Gastroesophageal sphincter (tissue), 4 donors: ENCODE data around the gene C19orf25. TPM values are rescaled to one million over a fixed set of nuclear protein-coding genes. Genes with fewer than 3 reads are reported as not detected.
A peak's percentile ranks its signal among the peaks of the same experiment; 100 is the strongest.

Experiments used
- ATAC-seq: fragments of 150-250 bp; one replicate; pipeline ENCODE4 v1.9.1; 2016; ENCODE audit warnings: mild to moderate bottlenecking, moderate library complexity
- H3K27ac ChIP-seq, 4 donors: fragments of 200-600 bp; sonication (generic) in 3 of 4; 1 replicate in 3 of 4; 2 replicates in 1 of 4; pipeline ENCODE4 v1.5.1; 2016 to 2019
- H3K27me3 ChIP-seq: fragments of 200-600 bp; sonication (generic); one replicate; pipeline ENCODE4 v1.5.1; 2019
- H3K36me3 ChIP-seq, 2 donors: fragments of 200-600 bp; sonication (generic); one replicate each; pipeline ENCODE4 v1.5.1; 2019; ENCODE audit warnings: control low read depth in 1 of 2
- H3K4me1 ChIP-seq, 3 donors: fragments of 200-600 bp; sonication (generic); 1 replicate in 2 of 3; 2 replicates in 1 of 3; pipeline ENCODE4 v1.5.1; 2016 to 2019; ENCODE audit warnings: control low read depth in 2 of 3
- H3K4me3 ChIP-seq, 2 donors: fragments of 200-600 bp; sonication (generic); one replicate each; pipeline ENCODE4 v1.5.1; 2019; ENCODE audit warnings: mild to moderate bottlenecking in 1 of 2, moderate library complexity in 1 of 2
- H3K9me3 ChIP-seq, 3 donors: fragments of 200-600 bp; sonication (generic); one replicate each; pipeline ENCODE4 v1.5.1; 2017 to 2019; ENCODE audit warnings: control low read depth in 2 of 3
- EP300 ChIP-seq: sonication (generic); formaldehyde crosslinking; IDR thresholded peaks from one replicate; pipeline ENCODE4 v1.6.1; 2017; ENCODE audit warnings: antibody characterized with exemption, mild to moderate bottlenecking
- POLR2A ChIP-seq, 2 donors: fragments of 450-650 bp; IDR thresholded peaks; one replicate each; pipeline ENCODE4 v1.6.1; 2017; ENCODE audit warnings: antibody characterized with exemption in 2 of 2, mild to moderate bottlenecking in 2 of 2, moderate library complexity in 1 of 2
- POLR2AphosphoS5 ChIP-seq: sonication (generic); formaldehyde crosslinking; IDR thresholded peaks from one replicate; pipeline ENCODE4 v1.6.1; 2017; ENCODE audit warnings: antibody characterized with exemption
- WGBS, 2 donors: methylation state at CpG; one replicate each; pipeline ENCODE4 v1.1.5; 2018; ENCODE audit warnings: low coverage in 1 of 2; 5-methylcytosine and 5-hydroxymethylcytosine counted together
- total RNA-seq, 4 donors: library from RNA; depleted of rRNA; stranded (reverse); fragments of >200 nt; gene quantifications; one replicate each; pipeline ENCODE4 v1.1.0, GENCODE V29; 2016
- TF ChIP-seq, protein P1 (sequence below), 4 experiments: fragments of 200-600 bp in 2 of 4; fragments of 450-650 bp in 2 of 4; sonication (generic) in 1 of 4; IDR thresholded peaks; one replicate each; pipeline ENCODE4 v1.5.1; 2017 to 2019; ENCODE audit warnings: antibody characterized with exemption in 4 of 4, mild to moderate bottlenecking in 2 of 4, moderate library complexity in 2 of 4

Gene C19orf25
- total RNA-seq: 10 to 100 TPM; 20.6 to 40.0 (median 28.2) TPM

DNA sequence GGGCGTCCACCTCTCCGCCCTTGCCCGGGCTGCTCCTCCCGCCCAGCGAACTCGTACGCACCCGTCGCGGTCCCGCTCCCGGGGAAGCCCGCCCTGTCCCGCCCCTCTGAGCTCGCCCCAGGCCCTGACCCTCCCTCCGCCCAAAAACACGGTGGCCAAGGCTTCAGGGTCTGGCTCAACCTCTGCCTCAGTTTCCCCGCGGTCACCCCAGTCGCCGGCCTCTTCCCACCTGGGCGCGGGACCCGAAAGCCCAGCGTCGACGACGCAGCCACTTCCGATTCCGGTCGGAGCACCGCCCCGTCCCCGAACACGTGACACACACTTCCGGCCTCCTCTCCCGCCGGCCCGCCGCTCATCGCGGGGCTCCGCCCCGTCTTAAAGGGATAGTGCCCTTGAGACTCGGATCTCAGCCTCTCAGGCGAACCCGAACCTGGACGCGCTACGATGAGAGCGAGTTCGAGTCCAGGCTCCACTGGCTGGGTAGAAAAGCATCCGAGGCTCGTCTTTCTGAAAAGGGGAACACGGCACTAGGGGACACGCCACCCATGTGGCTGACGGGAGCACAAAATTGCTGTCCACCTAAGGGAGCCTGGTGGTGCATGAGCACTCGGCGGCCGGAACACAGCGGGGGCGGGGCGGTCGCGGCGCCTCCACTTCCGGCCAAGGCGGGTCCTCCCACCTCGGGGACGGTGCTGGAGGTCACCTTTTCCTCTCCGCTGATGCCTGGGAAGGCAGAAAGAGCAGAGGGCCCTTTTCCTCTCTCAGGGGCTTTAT lies at the start of gene C19orf25:
Gene C19orf25 (minus strand): TSS at position 282 of the 774 bp plus-strand sequence. CDS start 312 bp downstream, outside the sequence.
- Histone ChIP-seq H3K4me1 (peaks cover 0 to 39% (median 12%) of the 10 kb centered on the region in 3 donors), H3K36me3 (peaks cover 0 to 34% of the 10 kb centered on the region in 2 donors), H3K27ac (peak within 1 kb of the TSS in 3 of 4 donors; percentile 73 to 85 (median 77)), H3K4me3 (peak within 1 kb of the TSS; percentile 59 to 92), H3K9me3 (no peaks in the 10 kb centered on the region), H3K27me3 (peaks cover 8% of the 10 kb centered on the region)
- TF ChIP-seq EP300: no peak
- TF ChIP-seq, protein P1, sequence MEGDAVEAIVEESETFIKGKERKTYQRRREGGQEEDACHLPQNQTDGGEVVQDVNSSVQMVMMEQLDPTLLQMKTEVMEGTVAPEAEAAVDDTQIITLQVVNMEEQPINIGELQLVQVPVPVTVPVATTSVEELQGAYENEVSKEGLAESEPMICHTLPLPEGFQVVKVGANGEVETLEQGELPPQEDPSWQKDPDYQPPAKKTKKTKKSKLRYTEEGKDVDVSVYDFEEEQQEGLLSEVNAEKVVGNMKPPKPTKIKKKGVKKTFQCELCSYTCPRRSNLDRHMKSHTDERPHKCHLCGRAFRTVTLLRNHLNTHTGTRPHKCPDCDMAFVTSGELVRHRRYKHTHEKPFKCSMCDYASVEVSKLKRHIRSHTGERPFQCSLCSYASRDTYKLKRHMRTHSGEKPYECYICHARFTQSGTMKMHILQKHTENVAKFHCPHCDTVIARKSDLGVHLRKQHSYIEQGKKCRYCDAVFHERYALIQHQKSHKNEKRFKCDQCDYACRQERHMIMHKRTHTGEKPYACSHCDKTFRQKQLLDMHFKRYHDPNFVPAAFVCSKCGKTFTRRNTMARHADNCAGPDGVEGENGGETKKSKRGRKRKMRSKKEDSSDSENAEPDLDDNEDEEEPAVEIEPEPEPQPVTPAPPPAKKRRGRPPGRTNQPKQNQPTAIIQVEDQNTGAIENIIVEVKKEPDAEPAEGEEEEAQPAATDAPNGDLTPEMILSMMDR (IDR thresholded peaks at IDR 0.05): peak in 1 of 4 experiments; percentile 20
- TF ChIP-seq POLR2AphosphoS5: peak; percentile 76
- TF ChIP-seq POLR2A (IDR thresholded peaks at IDR 0.05): peak; percentile 65 to 76
- WGBS, 2 donors: 0% methylated on average over 9 of the region's 71 CpGs; no CpG with 5 or more reads in 1 of the 2 donors
- peak; percentile 97 for ATAC-seq

DNA sequence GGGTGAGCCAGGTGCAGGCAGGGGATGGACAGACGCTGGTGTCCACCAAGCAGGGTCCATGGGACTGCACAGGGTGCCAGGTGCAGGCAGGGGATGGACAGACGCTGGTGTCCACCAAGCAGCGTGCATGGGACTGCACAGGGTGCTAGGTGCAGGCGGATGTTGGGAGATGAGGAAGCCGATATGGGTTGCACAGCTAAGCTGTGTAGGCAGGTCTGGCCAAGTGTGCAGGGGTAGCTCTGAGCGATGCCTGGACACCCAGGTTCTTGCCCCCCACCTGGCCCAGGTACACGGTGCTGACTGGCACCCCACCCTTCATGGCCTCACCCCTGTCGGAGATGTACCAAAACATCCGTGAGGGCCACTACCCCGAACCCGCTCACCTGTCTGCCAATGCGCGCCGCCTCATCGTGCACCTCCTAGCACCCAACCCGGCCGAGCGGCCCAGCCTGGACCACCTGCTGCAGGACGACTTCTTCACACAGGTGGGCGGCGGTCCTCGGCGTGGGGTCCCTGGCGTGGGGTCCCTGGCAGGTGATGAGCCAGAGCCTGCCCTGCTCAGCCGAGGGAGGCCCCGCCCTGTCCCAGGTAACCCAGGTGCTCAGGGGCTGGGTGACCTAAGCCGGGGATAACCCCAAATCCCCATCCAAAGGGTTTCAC lies 48.8 kb upstream of the C19orf25 start:
- peaks cover 0 to 12% (median 0%) of the 10 kb centered on the region in 3 donors for H3K4me1 ChIP-seq
- peaks cover 100% of the 10 kb centered on the region for H3K27me3 ChIP-seq
- no peak overlapping the region for H3K27ac ChIP-seq
- H3K9me3 ChIP-seq: no peaks in the 10 kb centered on the region
- no peak for ATAC-seq
- H3K36me3 ChIP-seq: no peaks in the 10 kb centered on the region
- H3K4me3 ChIP-seq: no peak overlapping the region
- 42 to 67% methylated on average over 1 to 6 of the region's 27 CpGs for WGBS, 2 donors
- TF ChIP-seq POLR2A (IDR thresholded peaks at IDR 0.05) (no peak), EP300 (no peak), POLR2AphosphoS5 (no peak)
- TF ChIP-seq, protein P1 (IDR thresholded peaks at IDR 0.05): no peak

DNA sequence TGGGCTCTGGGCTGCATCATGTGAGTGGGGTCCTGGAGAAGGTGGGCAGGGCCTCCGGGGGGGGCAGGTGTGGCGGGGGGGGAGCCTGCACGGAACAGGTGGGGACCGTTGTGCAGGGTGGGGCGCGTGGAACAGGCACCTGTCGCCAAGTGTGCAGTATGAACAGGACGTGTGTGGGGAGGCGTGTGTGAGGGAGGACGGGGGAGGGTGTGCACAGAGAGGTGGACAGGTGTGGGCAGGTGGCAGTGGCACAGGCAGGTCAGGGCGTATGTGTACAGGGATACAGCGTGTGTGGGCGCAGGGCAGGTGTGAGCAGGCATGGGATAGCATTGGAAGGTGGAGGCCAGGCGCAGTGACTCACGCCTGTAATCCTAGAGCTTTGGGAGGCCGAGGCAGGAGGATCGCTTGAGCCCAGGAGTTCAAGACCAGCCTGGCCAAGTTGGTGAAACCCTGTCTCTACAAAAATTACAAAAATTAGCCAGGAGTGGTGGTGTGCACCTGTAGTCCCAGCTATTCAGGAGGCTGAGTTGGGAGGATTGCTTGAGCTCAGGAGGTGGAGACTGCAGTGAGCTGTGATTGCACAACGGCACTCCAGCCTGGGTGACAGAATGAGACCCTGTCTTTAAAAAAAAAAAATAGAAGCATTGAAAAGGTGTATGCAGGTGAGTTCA lies 48.1 kb upstream of the C19orf25 start:
- H3K27ac ChIP-seq: no peak overlapping the region
- no peak overlapping the region for H3K4me3 ChIP-seq
- peaks cover 0 to 12% (median 0%) of the 10 kb centered on the region in 3 donors for H3K4me1 ChIP-seq
- no peaks in the 10 kb centered on the region for H3K9me3 ChIP-seq
- TF ChIP-seq EP300: no peak
- no peak for TF ChIP-seq POLR2AphosphoS5
- TF ChIP-seq, protein P1 (IDR thresholded peaks at IDR 0.05): no peak
- no peak for TF ChIP-seq POLR2A (IDR thresholded peaks at IDR 0.05)
- 78 to 81% methylated on average over 9 to 10 of the region's 18 CpGs for WGBS, 2 donors
- no peaks in the 10 kb centered on the region for H3K36me3 ChIP-seq
- peaks cover 97% of the 10 kb centered on the region for H3K27me3 ChIP-seq
- no peak for ATAC-seq

DNA sequence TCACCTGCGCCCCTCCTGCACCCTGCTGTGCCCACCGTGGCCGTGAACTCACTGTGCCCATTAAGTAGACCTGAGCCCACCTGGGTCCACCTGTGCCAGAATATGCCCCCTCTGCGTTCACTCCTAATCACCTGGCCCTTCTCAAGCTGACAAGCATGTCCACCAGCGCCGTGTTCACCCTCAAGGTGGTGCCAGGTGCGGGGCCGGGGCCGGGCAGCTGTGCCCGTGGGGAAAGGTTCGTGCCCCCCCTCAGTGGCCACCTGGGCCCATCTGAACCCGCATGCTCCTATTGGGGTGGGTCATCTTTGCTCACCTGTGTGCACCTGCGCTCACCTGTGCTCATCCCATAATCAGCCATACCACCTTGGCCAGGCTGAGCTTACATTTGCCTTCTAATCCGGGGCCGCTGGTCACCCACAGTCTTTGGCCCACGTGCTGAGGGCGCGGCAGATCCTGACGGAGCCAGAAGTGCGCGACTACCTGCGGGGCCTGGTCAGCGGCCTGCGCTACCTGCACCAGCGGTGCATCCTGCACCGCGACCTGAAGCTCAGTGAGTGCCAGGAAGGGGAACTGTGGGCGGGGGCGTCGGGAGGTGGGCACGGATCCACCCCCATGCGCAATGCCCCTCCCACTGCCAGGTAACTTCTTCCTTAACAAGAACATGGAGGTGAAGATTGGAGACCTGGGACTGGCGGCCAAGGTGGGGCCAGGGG lies 47.2 kb upstream of the C19orf25 start:
- Histone ChIP-seq H3K4me1 (peaks cover 0 to 12% (median 0%) of the 10 kb centered on the region in 3 donors), H3K27me3 (peaks cover 88% of the 10 kb centered on the region), H3K4me3 (no peak overlapping the region), H3K36me3 (no peaks in the 10 kb centered on the region), H3K27ac (no peak overlapping the region), H3K9me3 (no peaks in the 10 kb centered on the region)
- no peak for TF ChIP-seq EP300
- TF ChIP-seq POLR2A (IDR thresholded peaks at IDR 0.05): no peak
- WGBS, 2 donors: 82 to 90% methylated on average over 2 to 10 of the region's 33 CpGs
- no peak for ATAC-seq

DNA sequence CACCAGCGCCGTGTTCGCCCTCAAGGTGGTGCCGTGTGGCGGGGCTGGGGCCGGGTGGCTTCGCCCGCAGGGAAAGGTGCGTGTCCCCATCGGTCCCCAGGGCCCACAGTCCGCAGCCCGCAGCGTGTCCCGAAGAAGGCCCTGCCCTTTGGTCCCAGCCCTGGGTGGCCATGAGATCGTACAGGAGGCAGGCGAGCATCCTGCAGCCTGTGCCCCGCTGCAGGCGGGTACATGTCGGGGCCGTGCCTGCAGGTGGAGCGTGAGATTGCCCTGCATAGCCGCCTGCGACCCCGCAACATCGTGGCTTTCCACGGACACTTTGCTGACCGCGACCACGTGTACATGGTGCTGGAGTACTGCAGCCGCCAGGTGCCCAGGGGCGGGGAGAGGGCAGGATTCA lies 46.3 kb upstream of the C19orf25 start:
- H3K9me3 ChIP-seq: no peaks in the 10 kb centered on the region
- H3K27me3 ChIP-seq: peaks cover 82% of the 10 kb centered on the region
- no peaks in the 10 kb centered on the region for H3K36me3 ChIP-seq
- WGBS, 2 donors: 84% methylated on average over 5 of the region's 31 CpGs; no CpG with 5 or more reads in 1 of the 2 donors
- peaks cover 0 to 12% (median 0%) of the 10 kb centered on the region in 3 donors for H3K4me1 ChIP-seq
- no peak overlapping the region for H3K4me3 ChIP-seq
- no peak for ATAC-seq
- H3K27ac ChIP-seq: no peak overlapping the region
- TF ChIP-seq, protein P1 (IDR thresholded peaks at IDR 0.05): no peak
- TF ChIP-seq EP300 (no peak), POLR2A (IDR thresholded peaks at IDR 0.05) (no peak), POLR2AphosphoS5 (no peak)
